ENCODE measurements around the gene GLMN.
"Not testable (repeated sequence)": the region's sequence is repeated elsewhere in the genome, so short reads cannot be mapped to it uniquely, and the experiment has no call there.

Gene GLMN

GRCh38 chr1:92299477-92300150 lies 827 bp upstream of the GLMN start:
- no peak for DNase-seq

GRCh38 chr1:92298213-92298572 lies 594 bp downstream of the GLMN start:
- peak in 1 of 2 experiments; percentile 35 for DNase-seq

- peak; percentile 43 to 61 for DNase-seq
These were observed 7.3 kb downstream of the GLMN start for GRCh38 chr1:92291372-92291999.

GRCh38 chr1:92281411-92281810 lies 17.4 kb downstream of the GLMN start:
- not testable (repeated sequence) for DNase-seq

- DNase-seq = not testable (repeated sequence)
These were observed 19.0 kb downstream of the GLMN start for GRCh38 chr1:92279781-92280180.

- DNase-seq = no peak
These were observed 21.6 kb downstream of the GLMN start for GRCh38 chr1:92277105-92277723.

GRCh38 chr1:92276082-92276481 lies 22.7 kb downstream of the GLMN start:
- no peak for DNase-seq

- DNase-seq = no peak
These were observed 23.8 kb downstream of the GLMN start for GRCh38 chr1:92274939-92275338.

- peak in 1 of 2 experiments; percentile 44 for DNase-seq
These were observed 25.7 kb downstream of the GLMN start for GRCh38 chr1:92273039-92273438.

GRCh38 chr1:92262516-92262915 lies 36.3 kb downstream of the GLMN start:
- no peak for DNase-seq

GRCh38 chr1:92259350-92259749 lies 39.4 kb downstream of the GLMN start:
- DNase-seq = no peak

- not testable (repeated sequence) for DNase-seq
These were observed 44.1 kb downstream of the GLMN start for GRCh38 chr1:92254714-92255113.

GRCh38 chr1:92244376-92244775 lies 54.4 kb downstream of the GLMN start:
- DNase-seq = no peak

- DNase-seq = no peak
These were observed 58.8 kb downstream of the GLMN start for GRCh38 chr1:92240034-92240433.

GRCh38 chr1:92230736-92231135 lies 68.1 kb downstream of the GLMN start:
- DNase-seq = no peak

GRCh38 chr1:92228401-92228800 lies 70.4 kb downstream of the GLMN start:
- DNase-seq = no peak

GRCh38 chr1:92219028-92219427 lies 79.8 kb downstream of the GLMN start:
- DNase-seq = no peak

- DNase-seq = no peak
These were observed 80.2 kb downstream of the GLMN start for GRCh38 chr1:92218559-92218958.

- DNase-seq = no peak
These were observed 81.1 kb downstream of the GLMN start, which contains the start of gene C1orf146 for GRCh38 chr1:92217721-92218120. C1orf146 (plus strand) TSS chr1:92217915; CDS start chr1:92231421, 13,506 bp downstream.

GRCh38 chr1:92211166-92211565 lies 87.6 kb downstream of the GLMN start:
- no peak for DNase-seq

- DNase-seq = no peak
These were observed 88.1 kb downstream of the GLMN start for GRCh38 chr1:92210701-92211100.

- no peak for DNase-seq
These were observed 95.7 kb downstream of the GLMN start for GRCh38 chr1:92203105-92203504.

- no peak for DNase-seq
These were observed 96.8 kb downstream of the GLMN start for GRCh38 chr1:92201973-92202372.
